SH-SY5Y (cell line): ENCODE measurements around the gene PARP14.

Source experiments
- GATA2 ChIP-seq: IDR thresholded peaks from 2 replicates; pipeline ENCODE4 v1.6.1; 2011; ENCODE audit warnings: mild to moderate bottlenecking, low read depth, low read length
- GATA3 ChIP-seq: IDR thresholded peaks from 2 replicates; pipeline ENCODE4 v1.6.1; 2011; ENCODE audit warnings: low read depth, mild to moderate bottlenecking, low read length, moderate library complexity

DNA sequence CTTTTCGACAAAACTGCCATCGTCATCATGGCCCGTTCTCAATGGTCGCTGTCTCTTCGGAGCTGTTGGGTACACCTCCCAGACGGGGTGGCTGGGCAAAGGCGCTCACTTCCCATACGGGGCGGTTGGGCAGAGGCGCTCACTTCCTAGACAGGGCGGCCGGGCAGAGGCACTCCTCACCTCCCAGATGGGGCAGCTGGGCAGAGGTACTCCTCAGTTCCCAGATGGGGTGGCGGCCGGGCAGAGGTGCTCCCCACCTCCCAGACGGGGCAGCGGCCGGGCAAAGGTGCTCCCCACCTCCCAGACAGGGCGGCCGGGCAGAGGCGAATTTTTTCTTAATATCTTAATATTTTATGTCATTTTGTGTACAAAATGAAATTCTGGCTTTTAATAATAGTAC, 44.5 kb downstream of the PARP14 start:
- TF ChIP-seq GATA2 (no peak), GATA3 (no peak)
